Neural progenitor cell (in vitro differentiated cells): Measurements from ENCODE around the gene PEX14. TPM values are rescaled to one million over a fixed set of nuclear protein-coding genes. Genes with fewer than 3 reads are reported as not detected.

Source experiments
- DNase-seq: peaks from one replicate; pipeline ENCODE4 v3.0.0-alpha.2; 2016; ENCODE audit warnings: low spot score
- H2AFZ ChIP-seq: fragments of 200-600 bp; sonication (generic); replicated peaks from 2 replicates; pipeline ENCODE4 v1.6.1; 2016; ENCODE audit warnings: antibody characterized with exemption
- H3F3A ChIP-seq: fragments of 200-600 bp; sonication (generic); 2 replicates; pipeline ENCODE4 v1.6.1; 2016; ENCODE audit warnings: antibody characterized with exemption, low read depth
- H3K27ac ChIP-seq: fragments of 200-600 bp; sonication (generic); 2 replicates; pipeline ENCODE4 v1.5.1; 2016; ENCODE audit warnings: mild to moderate bottlenecking
- H3K27me3 ChIP-seq: fragments of 200-600 bp; sonication (generic); 2 replicates; pipeline ENCODE4 v1.6.1; 2016; ENCODE audit warnings: mild to moderate bottlenecking, moderate library complexity
- H3K36me3 ChIP-seq: fragments of 200-600 bp; sonication (generic); 2 replicates; pipeline ENCODE4 v1.5.1; 2016
- H3K4me1 ChIP-seq: fragments of 200-600 bp; sonication (generic); 2 replicates; pipeline ENCODE4 v1.6.1; 2016; ENCODE audit warnings: mixed run types
- H3K4me2 ChIP-seq: fragments of 200-600 bp; sonication (generic); 2 replicates; pipeline ENCODE4 v1.6.1; 2016
- H3K4me3 ChIP-seq: fragments of 200-600 bp; sonication (generic); 2 replicates; pipeline ENCODE4 v1.5.1; 2016
- H3K79me2 ChIP-seq: fragments of 200-600 bp; sonication (generic); 2 replicates; pipeline ENCODE4 v1.6.1; 2016; ENCODE audit warnings: low read depth
- H3K9ac ChIP-seq: fragments of 200-600 bp; sonication (generic); 2 replicates; pipeline ENCODE4 v1.6.1; 2016
- H3K9me3 ChIP-seq: fragments of 200-600 bp; sonication (generic); 2 replicates; pipeline ENCODE4 v1.5.1; 2016; ENCODE audit warnings: low read depth
- H4K20me1 ChIP-seq: fragments of 200-600 bp; sonication (generic); 2 replicates; pipeline ENCODE4 v1.6.1; 2016; ENCODE audit warnings: low read depth
- H3K27ac Mint-ChIP-seq: 3 replicates; pipeline ENCODE4 v1.8.0; 2021; ENCODE audit warnings: mixed read lengths
- H3K27me3 Mint-ChIP-seq: 2 replicates; pipeline ENCODE4 v1.8.0; 2022; ENCODE audit warnings: low read depth, mild to moderate bottlenecking, inconsistent platforms, moderate library complexity, mixed read lengths; ENCODE audit not compliant: insufficient read depth
- H3K36me3 Mint-ChIP-seq: 3 replicates; pipeline ENCODE4 v1.8.0; 2021; ENCODE audit warnings: mixed read lengths
- H3K4me1 Mint-ChIP-seq: 3 replicates; pipeline ENCODE4 v1.8.0; 2021; ENCODE audit warnings: mixed read lengths
- H3K4me3 Mint-ChIP-seq: 3 replicates; pipeline ENCODE4 v1.8.0; 2021; ENCODE audit warnings: mild to moderate bottlenecking, moderate library complexity, mixed read lengths
- H3K9me3 Mint-ChIP-seq: 3 replicates; pipeline ENCODE4 v1.8.0; 2020; ENCODE audit warnings: mixed read lengths
- EZH2 ChIP-seq: fragments of 200-600 bp; sonication (generic); IDR thresholded peaks from 2 replicates; pipeline ENCODE4 v1.6.1; 2017; ENCODE audit warnings: antibody characterized with exemption, mild to moderate bottlenecking, moderate library complexity
- EZH2phosphoT487 ChIP-seq: fragments of 200-600 bp; sonication (generic); IDR thresholded peaks from 2 replicates; pipeline ENCODE4 v1.6.1; 2017; ENCODE audit warnings: antibody characterized with exemption
- total RNA-seq: library from RNA; depleted of rRNA; stranded (reverse); fragments of >200 nt; gene quantifications from 2 replicates; pipeline ENCODE4 v1.2.3, GENCODE V29; 2015; ENCODE audit warnings: low replicate concordance
- TF ChIP-seq, protein P1 (sequence below): fragments of 200-600 bp; sonication (generic); IDR thresholded peaks from 2 replicates; pipeline ENCODE4 v1.5.1; 2017; ENCODE audit warnings: antibody characterized with exemption, mild to moderate bottlenecking

The PEX14 gene
- total RNA-seq, 1 donor from 2014 or later, result 9.3 TPM

DNA sequence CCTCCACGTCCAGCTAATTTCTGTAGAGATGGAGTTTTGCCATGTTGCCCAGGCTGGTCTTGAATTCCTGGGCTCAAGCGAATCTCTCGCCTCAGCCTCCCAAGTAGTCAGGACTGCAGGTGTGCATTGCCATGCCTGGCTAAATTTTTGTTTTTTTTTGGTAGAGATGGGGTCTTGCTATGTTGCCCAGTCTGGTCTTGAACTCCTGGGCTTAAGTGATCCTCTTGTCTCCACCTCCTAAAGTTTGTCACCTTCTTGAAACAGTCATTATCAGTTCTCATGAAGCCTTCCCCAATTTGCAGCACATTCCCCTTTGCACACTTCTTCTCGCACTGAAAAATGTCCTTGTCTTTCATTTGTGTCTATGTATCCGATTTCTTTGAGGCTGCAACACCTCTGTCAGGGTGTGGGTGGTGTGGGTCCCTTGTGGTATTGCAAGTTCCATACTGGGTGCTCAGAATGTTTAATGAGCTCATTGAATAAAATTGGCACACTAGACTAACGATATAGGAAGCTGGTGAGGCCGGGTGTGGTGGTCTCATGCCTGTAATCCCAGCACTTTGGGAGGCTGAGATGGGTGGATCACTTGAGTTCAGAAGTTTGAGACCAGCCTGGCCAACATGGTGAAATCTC is 27.8 kb upstream of the PEX14 start:
- Histone ChIP-seq H3K36me3 (no peaks in the 10 kb centered on the region), H3K4me1 (peaks cover 23% of the 10 kb centered on the region), H3F3A (peaks cover 5% of the 10 kb centered on the region), H3K9ac (no peak overlapping the region), H3K4me3 (no peak overlapping the region), H3K27me3 (no peaks in the 10 kb centered on the region), H3K79me2 (no peaks in the 10 kb centered on the region), H3K4me2 (no peak overlapping the region), H3K9me3 (no peaks in the 10 kb centered on the region), H4K20me1 (no peaks in the 10 kb centered on the region), H2AFZ (no peak overlapping the region), H3K27ac (no peak overlapping the region)
- Mint-ChIP-seq H3K4me1 (peaks cover 24% of the 10 kb centered on the region), H3K27ac (no peak overlapping the region), H3K36me3 (peaks cover 2% of the 10 kb centered on the region), H3K27me3 (peaks cover 5% of the 10 kb centered on the region), H3K4me3 (no peak overlapping the region), H3K9me3 (no peaks in the 10 kb centered on the region)
- TF ChIP-seq EZH2phosphoT487 (no peak), EZH2 (no peak)
- TF ChIP-seq, protein P1, sequence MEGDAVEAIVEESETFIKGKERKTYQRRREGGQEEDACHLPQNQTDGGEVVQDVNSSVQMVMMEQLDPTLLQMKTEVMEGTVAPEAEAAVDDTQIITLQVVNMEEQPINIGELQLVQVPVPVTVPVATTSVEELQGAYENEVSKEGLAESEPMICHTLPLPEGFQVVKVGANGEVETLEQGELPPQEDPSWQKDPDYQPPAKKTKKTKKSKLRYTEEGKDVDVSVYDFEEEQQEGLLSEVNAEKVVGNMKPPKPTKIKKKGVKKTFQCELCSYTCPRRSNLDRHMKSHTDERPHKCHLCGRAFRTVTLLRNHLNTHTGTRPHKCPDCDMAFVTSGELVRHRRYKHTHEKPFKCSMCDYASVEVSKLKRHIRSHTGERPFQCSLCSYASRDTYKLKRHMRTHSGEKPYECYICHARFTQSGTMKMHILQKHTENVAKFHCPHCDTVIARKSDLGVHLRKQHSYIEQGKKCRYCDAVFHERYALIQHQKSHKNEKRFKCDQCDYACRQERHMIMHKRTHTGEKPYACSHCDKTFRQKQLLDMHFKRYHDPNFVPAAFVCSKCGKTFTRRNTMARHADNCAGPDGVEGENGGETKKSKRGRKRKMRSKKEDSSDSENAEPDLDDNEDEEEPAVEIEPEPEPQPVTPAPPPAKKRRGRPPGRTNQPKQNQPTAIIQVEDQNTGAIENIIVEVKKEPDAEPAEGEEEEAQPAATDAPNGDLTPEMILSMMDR, result no peak
- DNase-seq, result no peak

DNA sequence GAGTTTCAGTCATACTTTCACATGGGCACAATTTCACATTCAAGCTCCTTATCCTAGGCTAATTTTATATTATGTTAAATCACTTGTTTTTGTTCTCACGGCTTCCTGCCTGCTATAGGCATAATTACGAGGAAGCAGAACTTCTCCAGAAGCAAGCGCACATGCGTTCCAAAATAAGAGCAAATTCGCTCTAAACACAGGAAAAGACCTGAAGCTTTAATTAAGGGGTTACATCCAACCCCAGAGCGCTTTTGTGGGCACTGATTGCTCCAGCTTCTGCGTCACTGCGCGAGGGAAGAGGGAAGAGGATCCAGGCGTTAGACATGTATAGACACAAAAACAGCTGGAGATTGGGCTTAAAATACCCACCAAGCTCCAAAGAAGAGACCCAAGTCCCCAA is 25.0 kb upstream of the PEX14 start, which contains the start of gene CORT:
TSS of gene CORT (plus strand) at position 281 of the 400 bp plus-strand sequence. CDS start 193 bp downstream, outside the sequence.
- DNase-seq, result no peak
- Histone ChIP-seq H3K27me3 (no peaks in the 10 kb centered on the region), H3K79me2 (no peaks in the 10 kb centered on the region), H3F3A (peaks cover 5% of the 10 kb centered on the region), H2AFZ (no peak within 1 kb of the TSS), H3K9ac (no peak within 1 kb of the TSS), H3K4me2 (no peak within 1 kb of the TSS), H3K9me3 (no peaks in the 10 kb centered on the region), H3K27ac (peak within 1 kb of the TSS; percentile 41), H3K36me3 (no peaks in the 10 kb centered on the region), H3K4me3 (no peak within 1 kb of the TSS), H3K4me1 (peaks cover 24% of the 10 kb centered on the region), H4K20me1 (no peaks in the 10 kb centered on the region)
- Mint-ChIP-seq H3K27me3 (peaks cover 5% of the 10 kb centered on the region), H3K4me1 (peaks cover 24% of the 10 kb centered on the region), H3K9me3 (no peaks in the 10 kb centered on the region), H3K4me3 (no peak within 1 kb of the TSS), H3K36me3 (peaks cover 4% of the 10 kb centered on the region), H3K27ac (peak within 1 kb of the TSS; percentile 77)
- no peak for TF ChIP-seq EZH2phosphoT487
- TF ChIP-seq EZH2, result no peak
- TF ChIP-seq, protein P1, result no peak

GRCh38 chr1:10450156-10450814 is 24.5 kb upstream of the PEX14 start:
- H3K27ac ChIP-seq, result peak overlapping the region; percentile 41
- no peak overlapping the region for H3K4me3 ChIP-seq
- no peak overlapping the region for H2AFZ ChIP-seq
- H3K36me3 ChIP-seq, result no peaks in the 10 kb centered on the region
- Mint-ChIP-seq H3K36me3 (peaks cover 4% of the 10 kb centered on the region), H3K4me3 (no peak overlapping the region), H3K4me1 (peaks cover 24% of the 10 kb centered on the region), H3K9me3 (no peaks in the 10 kb centered on the region), H3K27ac (peak overlapping the region; percentile 66), H3K27me3 (peaks cover 5% of the 10 kb centered on the region)
- H3K9ac ChIP-seq, result no peak overlapping the region
- no peaks in the 10 kb centered on the region for H3K79me2 ChIP-seq
- TF ChIP-seq EZH2phosphoT487 (no peak), EZH2 (no peak)
- TF ChIP-seq, protein P1, result no peak
- H3K27me3 ChIP-seq, result no peaks in the 10 kb centered on the region
- H3K9me3 ChIP-seq, result no peaks in the 10 kb centered on the region
- no peak for DNase-seq
- peaks cover 24% of the 10 kb centered on the region for H3K4me1 ChIP-seq
- no peaks in the 10 kb centered on the region for H4K20me1 ChIP-seq
- peaks cover 5% of the 10 kb centered on the region for H3F3A ChIP-seq
- no peak overlapping the region for H3K4me2 ChIP-seq
